ENCODE data around the gene DCUN1D3.
"Not testable (repeated sequence)": the region's sequence is repeated elsewhere in the genome, so short reads cannot be mapped to it uniquely, and the experiment has no call there.

The DCUN1D3 gene

DNA sequence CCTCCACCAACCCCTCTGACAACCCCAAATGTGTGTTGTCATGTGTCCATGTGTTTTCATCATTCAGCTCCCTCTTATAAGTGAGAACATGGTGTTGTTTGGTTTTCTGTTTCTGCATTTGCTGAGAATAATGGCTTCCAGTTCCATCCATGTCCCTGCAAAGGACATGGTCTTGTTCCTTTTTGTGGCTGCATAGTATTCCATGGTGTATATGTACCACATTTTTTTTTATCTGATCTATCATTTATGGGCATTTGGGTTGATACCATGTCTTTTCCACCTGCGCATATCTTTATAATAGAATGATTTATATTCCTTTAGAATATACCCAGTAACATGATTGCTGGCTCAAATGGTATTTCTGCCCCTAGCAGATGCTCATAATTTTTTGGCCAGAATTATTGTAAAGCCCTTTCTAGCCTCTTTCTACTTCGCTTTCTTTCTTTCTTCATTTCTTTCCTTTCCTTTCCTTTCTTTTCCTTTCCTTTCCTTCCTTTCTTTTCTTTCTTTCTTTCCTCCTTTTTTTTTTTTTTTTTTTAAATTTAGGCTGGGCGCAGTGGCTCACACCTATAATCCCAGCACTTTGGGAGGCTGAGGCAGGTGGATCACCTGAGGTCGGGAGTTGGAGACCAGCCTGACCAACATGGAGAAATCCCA lies 81.1 kb downstream of the DCUN1D3 start:
- no peak for DNase-seq

DNA sequence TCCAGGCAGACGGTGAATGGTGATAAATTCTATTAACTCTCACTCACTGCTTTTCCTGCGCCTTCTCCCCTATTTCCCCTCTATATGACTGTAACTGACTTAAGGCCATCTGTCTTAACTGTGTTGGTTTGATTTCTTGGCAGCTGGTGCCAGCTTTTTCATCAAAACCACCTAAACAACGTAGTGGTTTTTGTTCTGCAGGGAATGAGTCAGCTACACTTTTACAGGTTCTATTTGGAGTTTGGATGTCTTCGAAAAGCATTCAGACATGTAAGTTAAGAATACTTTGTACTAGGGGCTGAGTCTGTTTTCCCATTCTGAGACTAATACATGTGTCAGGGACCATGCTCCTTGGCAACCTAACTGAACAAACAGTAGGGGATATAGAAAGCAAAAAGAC lies 85.4 kb downstream of the DCUN1D3 start:
- no peak for DNase-seq

DNA sequence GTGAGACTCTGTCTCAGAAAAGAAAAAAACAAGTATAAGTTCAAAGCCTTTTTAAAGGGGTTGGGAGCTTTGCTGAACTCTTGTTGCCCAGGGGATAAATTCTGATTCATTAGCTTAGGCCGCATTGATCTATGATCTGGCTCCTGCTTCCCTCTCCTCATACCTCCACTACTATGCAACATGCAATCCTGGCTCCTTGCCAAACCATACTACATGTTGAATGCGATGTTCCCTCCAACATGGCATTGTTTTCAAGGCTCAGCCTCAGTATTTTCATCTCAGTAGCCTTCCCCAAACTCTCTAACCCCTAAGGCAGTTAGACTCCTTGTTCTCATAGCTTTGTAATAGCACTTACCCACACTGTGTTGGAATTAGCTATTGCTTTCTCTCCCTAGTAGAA lies 87.6 kb downstream of the DCUN1D3 start:
- no peak for DNase-seq

DNA sequence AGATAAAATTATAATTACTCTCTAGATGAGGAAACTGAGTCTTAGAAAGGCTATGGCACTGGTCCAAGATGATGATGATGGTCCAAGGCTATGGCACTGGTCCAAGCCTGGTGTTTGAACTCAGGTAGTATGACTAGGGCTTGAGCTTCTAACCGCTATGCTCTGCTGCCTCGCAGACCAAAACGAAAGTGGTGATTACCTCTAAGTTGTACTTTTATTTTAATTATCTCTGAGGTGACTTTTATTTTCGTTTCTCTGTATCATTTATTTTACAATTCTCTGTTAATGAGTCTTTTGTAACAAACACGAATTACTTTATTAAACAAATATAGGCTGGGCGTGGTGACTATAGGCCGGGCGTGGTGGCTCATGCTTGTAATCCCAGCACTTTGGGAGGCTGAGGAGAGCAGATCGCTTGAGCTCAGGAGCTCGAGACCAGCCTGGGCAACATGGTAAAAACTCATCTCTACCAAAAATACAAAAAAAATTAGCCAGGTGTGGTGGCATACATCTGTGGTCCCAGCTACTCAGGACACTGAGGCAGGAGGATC lies 88.2 kb downstream of the DCUN1D3 start:
- DNase-seq = no peak

DNA sequence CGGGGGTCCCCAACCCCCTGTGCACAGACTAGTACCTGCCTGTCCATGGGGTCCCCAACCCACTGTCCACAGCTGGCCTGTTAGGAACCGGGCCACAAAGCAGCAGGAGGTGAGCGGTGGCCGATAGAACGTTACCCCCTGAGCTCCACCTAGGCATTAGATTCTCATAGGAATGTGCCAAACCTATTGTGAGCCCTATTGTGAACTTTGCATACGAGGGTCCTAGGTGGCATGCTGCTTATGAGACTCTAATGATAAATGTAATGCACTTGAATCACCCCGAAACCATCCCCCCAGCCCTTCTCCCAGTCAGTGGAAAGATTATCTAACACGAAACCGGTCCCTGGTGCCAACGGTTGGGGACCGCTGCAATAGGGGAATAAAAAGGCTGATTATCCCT lies 92.3 kb downstream of the DCUN1D3 start:
- DNase-seq = no peak

DNA sequence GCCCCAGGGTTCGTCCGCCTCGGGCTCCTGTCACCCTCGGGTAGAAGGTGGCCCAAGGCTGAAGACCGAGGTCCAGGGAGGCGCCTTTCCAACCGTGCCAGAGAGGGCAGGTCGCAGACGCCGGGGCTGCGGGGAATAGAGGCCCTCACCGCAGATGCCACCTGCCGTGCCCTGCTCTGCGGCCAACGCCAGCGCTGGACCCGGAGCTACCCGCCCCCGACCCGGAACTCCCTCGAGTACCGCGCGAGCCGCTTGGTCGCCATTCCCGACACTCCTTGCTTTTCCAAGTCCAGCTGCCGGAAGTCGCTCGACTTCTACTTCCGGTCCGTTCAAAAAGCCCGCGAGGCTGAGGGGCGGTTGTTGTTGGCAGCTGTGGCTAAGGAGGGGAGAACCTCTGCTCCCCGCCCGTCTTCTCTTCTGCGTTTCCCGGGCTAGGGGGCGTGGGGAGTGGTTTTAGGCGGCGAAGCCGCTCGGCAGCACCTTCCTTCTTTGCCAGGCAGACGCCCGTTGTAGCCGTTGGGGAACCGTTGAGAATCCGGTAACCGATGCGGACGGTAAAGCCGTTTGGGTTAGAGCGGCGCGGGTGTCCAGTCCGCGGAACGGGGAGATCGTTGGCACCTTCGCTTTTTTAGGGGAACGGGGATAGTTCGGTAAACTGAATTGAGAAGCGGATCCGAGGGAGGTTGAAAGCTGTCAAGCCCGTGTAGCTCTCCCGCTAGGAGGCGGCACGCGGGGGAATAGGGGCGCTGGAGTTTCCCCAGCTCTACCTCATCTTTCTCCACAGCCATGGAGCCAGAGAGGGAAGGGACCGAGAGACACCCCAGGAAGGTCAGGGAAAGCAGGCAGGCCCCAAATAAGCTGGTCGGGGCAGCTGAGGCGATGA lies 93.7 kb downstream of the DCUN1D3 start, which contains the start of the genes ERI2 and REXO5:
ERI2 (minus strand) TSS at position 305 of the 883 bp plus-strand sequence; CDS start at position 263, 42 bp downstream.
REXO5 (plus strand) TSS at position 360 of the 883 bp plus-strand sequence; CDS start at position 787, 427 bp downstream.
- DNase-seq = peak; percentile 91

DNA sequence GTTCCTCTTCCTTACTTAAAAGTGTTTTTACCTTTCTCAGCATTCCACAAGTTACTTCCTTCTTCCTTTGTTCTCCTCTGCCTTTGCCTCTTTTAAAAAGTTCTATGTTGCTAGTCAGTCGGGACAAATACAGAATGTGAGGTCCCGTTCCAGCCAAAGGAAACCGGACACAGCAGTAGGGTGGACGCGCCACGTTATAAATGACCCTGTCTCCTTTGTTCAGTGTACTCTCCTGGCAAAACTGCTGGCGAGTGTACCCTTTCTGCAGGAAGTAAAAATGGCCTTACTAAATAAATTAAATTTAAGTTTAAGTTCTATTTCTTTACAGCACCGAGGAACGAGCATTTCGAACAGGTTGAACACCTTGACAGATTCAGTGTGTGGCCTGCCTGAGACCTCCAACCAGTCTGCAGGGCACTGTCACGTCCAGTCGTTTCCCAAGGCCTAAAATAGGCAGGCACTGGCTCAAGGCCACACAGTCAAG lies 94.4 kb downstream of the DCUN1D3 start:
- not testable (repeated sequence) for DNase-seq
